H9 (cell line): ENCODE data around the gene MT4. TPM values are rescaled to one million over a fixed set of nuclear protein-coding genes. Genes with fewer than 3 reads are reported as not detected.

ENCODE experiments used
- DNase-seq: peaks from one replicate; pipeline ENCODE4 v3.0.0-alpha.2; 2017
- H2AFZ ChIP-seq: one replicate; pipeline ENCODE4 v1.6.1; 2013; ENCODE audit warnings: mild to moderate bottlenecking, low read length, control low read depth, moderate library complexity
- H2AK5ac ChIP-seq: 2 replicates; pipeline ENCODE4 v1.6.1; 2013; ENCODE audit warnings: low read length, control low read depth, mixed read lengths; ENCODE audit not compliant: insufficient read length
- H2BK120ac ChIP-seq: one replicate; pipeline ENCODE4 v1.6.1; 2013; ENCODE audit warnings: low read depth, mild to moderate bottlenecking, low read length, control low read depth, inconsistent platforms; ENCODE audit not compliant: poor library complexity, severe bottlenecking
- H2BK12ac ChIP-seq: 2 replicates; pipeline ENCODE4 v1.6.1; 2013; ENCODE audit warnings: low read length, control low read depth, mixed read lengths, low read depth; ENCODE audit not compliant: insufficient read length
- H2BK15ac ChIP-seq: 2 replicates; pipeline ENCODE4 v1.6.1; 2013; ENCODE audit warnings: low read depth, low read length, control low read depth
- H2BK20ac ChIP-seq: one replicate; pipeline ENCODE4 v1.6.1; 2013; ENCODE audit warnings: low read depth, mild to moderate bottlenecking, low read length, control low read depth, inconsistent platforms; ENCODE audit not compliant: poor library complexity, severe bottlenecking
- H2BK5ac ChIP-seq: 2 replicates; pipeline ENCODE4 v1.6.1; 2013; ENCODE audit warnings: low read length, control low read depth, mixed read lengths; ENCODE audit not compliant: insufficient read length
- H3K14ac ChIP-seq: 2 replicates; pipeline ENCODE4 v1.6.1; 2013; ENCODE audit warnings: low read length, control low read depth; ENCODE audit not compliant: insufficient read depth
- H3K18ac ChIP-seq: 2 replicates; pipeline ENCODE4 v1.6.1; 2013; ENCODE audit warnings: low read depth, mild to moderate bottlenecking, mixed read lengths, low read length, control low read depth; ENCODE audit not compliant: insufficient read length
- H3K23ac ChIP-seq: 2 replicates; pipeline ENCODE4 v1.6.1; 2013; ENCODE audit warnings: low read length, control low read depth, mixed read lengths, low read depth; ENCODE audit not compliant: insufficient read length
- H3K23me2 ChIP-seq: 2 replicates; pipeline ENCODE4 v1.6.1; 2013; ENCODE audit warnings: low read depth, mild to moderate bottlenecking, mixed read lengths, low read length, control low read depth; ENCODE audit not compliant: insufficient read length, poor library complexity, severe bottlenecking
- H3K27ac ChIP-seq: 2 replicates; pipeline ENCODE4 v1.5.1; 2013; ENCODE audit warnings: low read length, control low read depth, mixed read lengths, low read depth; ENCODE audit not compliant: insufficient read length
- H3K27me3 ChIP-seq: 2 replicates; pipeline ENCODE4 v1.6.1; 2013; ENCODE audit warnings: low read length, control low read depth, inconsistent platforms; ENCODE audit not compliant: insufficient read depth
- H3K4ac ChIP-seq: 2 replicates; pipeline ENCODE4 v1.6.1; 2013; ENCODE audit warnings: low read depth, mild to moderate bottlenecking, control low read depth, inconsistent platforms, low read length, moderate library complexity
- H3K4me1 ChIP-seq: 2 replicates; pipeline ENCODE4 v1.6.1; 2013; ENCODE audit warnings: low read length, control low read depth, inconsistent platforms; ENCODE audit not compliant: insufficient read depth
- H3K4me2 ChIP-seq: 2 replicates; pipeline ENCODE4 v1.6.1; 2013; ENCODE audit warnings: low read length, control low read depth, mixed read lengths; ENCODE audit not compliant: insufficient read length, insufficient read depth
- H3K56ac ChIP-seq: 2 replicates; pipeline ENCODE4 v1.6.1; 2013; ENCODE audit warnings: low read depth, mild to moderate bottlenecking, mixed read lengths, low read length, control low read depth; ENCODE audit not compliant: insufficient read length
- H3K79me1 ChIP-seq: 2 replicates; pipeline ENCODE4 v1.6.1; 2013; ENCODE audit warnings: low read depth, mild to moderate bottlenecking, moderate library complexity, low read length, control low read depth, inconsistent platforms; ENCODE audit not compliant: insufficient read depth, poor library complexity, severe bottlenecking
- H3K79me2 ChIP-seq: 2 replicates; pipeline ENCODE4 v1.6.1; 2013; ENCODE audit warnings: low read length, control low read depth, inconsistent platforms; ENCODE audit not compliant: insufficient read depth
- H3K9ac ChIP-seq: 2 replicates; pipeline ENCODE4 v1.6.1; 2013; ENCODE audit warnings: low read length, control low read depth, mixed read lengths; ENCODE audit not compliant: insufficient read length; ENCODE audit errors: extremely low read depth
- H3K9me3 ChIP-seq: one replicate; pipeline ENCODE4 v1.6.1; 2013; ENCODE audit warnings: low read depth, low read length, inconsistent platforms; ENCODE audit not compliant: control insufficient read depth
- H3T11ph ChIP-seq: one replicate; pipeline ENCODE4 v1.6.1; 2013; ENCODE audit warnings: mild to moderate bottlenecking, low read length, control low read depth, inconsistent platforms
- H4K20me1 ChIP-seq: one replicate; pipeline ENCODE4 v1.6.1; 2013; ENCODE audit not compliant: control insufficient read depth, insufficient read length, insufficient read depth
- H4K5ac ChIP-seq: 2 replicates; pipeline ENCODE4 v1.6.1; 2013; ENCODE audit warnings: low read depth, mild to moderate bottlenecking, mixed read lengths, low read length, control low read depth; ENCODE audit not compliant: insufficient read length
- H4K8ac ChIP-seq: replicated peaks from 2 replicates; pipeline ENCODE4 v1.6.1; 2013; ENCODE audit warnings: low read length, control low read depth, mixed read lengths, low read depth; ENCODE audit not compliant: insufficient read length
- H4K91ac ChIP-seq: 2 replicates; pipeline ENCODE4 v1.6.1; 2013; ENCODE audit warnings: low read depth, mild to moderate bottlenecking, moderate library complexity, mixed read lengths, low read length, control low read depth; ENCODE audit not compliant: insufficient read length
- H3K27ac Mint-ChIP-seq, 3 experiments: 2 replicates in 2 of 3; 3 replicates in 1 of 3; pipeline ENCODE4 v1.8.0; 2020 to 2021; ENCODE audit warnings: mixed read lengths in 3 of 3, mild to moderate bottlenecking in 1 of 3, moderate library complexity in 1 of 3
- H3K27me3 Mint-ChIP-seq: 2 replicates; pipeline ENCODE4 v1.8.0; 2021; ENCODE audit warnings: low read depth, mild to moderate bottlenecking, moderate library complexity, mixed read lengths
- H3K36me3 Mint-ChIP-seq, 3 experiments: 2 replicates in 2 of 3; 3 replicates in 1 of 3; pipeline ENCODE4 v1.8.0; 2020 to 2021; ENCODE audit warnings: low read depth in 3 of 3, mixed read lengths in 3 of 3; ENCODE audit not compliant: insufficient read depth in 1 of 3
- H3K4me1 Mint-ChIP-seq, 2 experiments: 2 replicates each; pipeline ENCODE4 v1.8.0; 2020; ENCODE audit warnings: mixed read lengths in 2 of 2
- H3K4me3 Mint-ChIP-seq, 2 experiments: 2 replicates in 1 of 2; 3 replicates in 1 of 2; pipeline ENCODE4 v1.8.0; 2020 to 2021; ENCODE audit warnings: mild to moderate bottlenecking in 2 of 2, mixed read lengths in 2 of 2, moderate library complexity in 1 of 2
- H3K9me3 Mint-ChIP-seq, 2 experiments: 2 replicates in 1 of 2; 3 replicates in 1 of 2; pipeline ENCODE4 v1.8.0; 2020; ENCODE audit warnings: mild to moderate bottlenecking in 2 of 2, mixed read lengths in 2 of 2, moderate library complexity in 1 of 2
- CTCF ChIP-seq: fragments of 200-600 bp; sonication (generic); conservative IDR thresholded peaks from 3 replicates; pipeline ENCODE4 v1.8.0; 2021; ENCODE audit warnings: antibody characterized with exemption, mild to moderate bottlenecking
- WGBS: extraction: QIAGEN DNeasy Blood & Tissue Kit; methylation state at CpG from one replicate; pipeline ENCODE4 v1.1.7; 2013; ENCODE audit warnings: missing lambda C conversion rate, low lambda C conversion rate, mixed read lengths; ENCODE audit not compliant: insufficient read length; ENCODE audit errors: extremely low coverage; 5-methylcytosine and 5-hydroxymethylcytosine counted together
- total RNA-seq: library from RNA; stranded (reverse); gene quantifications from 2 replicates; pipeline ENCODE4 v1.2.1, GENCODE V29; 2021

Gene MT4
- total RNA-seq, 1 experiment from 2014 or later = not detected

- Histone ChIP-seq H3K9ac (no peak overlapping the region), H3K56ac (no peak overlapping the region), H3K9me3 (no peaks in the 10 kb centered on the region), H3K23ac (no peak overlapping the region), H3K79me1 (no peaks in the 10 kb centered on the region), H3K4me1 (no peaks in the 10 kb centered on the region), H3K4me2 (no peak overlapping the region), H3T11ph (no peak overlapping the region), H3K18ac (no peak overlapping the region), H3K4ac (no peak overlapping the region), H2BK120ac (no peak overlapping the region), H2BK20ac (no peak overlapping the region), H4K20me1 (peaks cover 3% of the 10 kb centered on the region), H3K14ac (no peak overlapping the region), H3K23me2 (peaks cover 8% of the 10 kb centered on the region), H2BK12ac (no peak overlapping the region), H4K8ac (no peak overlapping the region), H2BK5ac (no peak overlapping the region), H3K27ac (no peak overlapping the region), H3K79me2 (no peaks in the 10 kb centered on the region), H2AFZ (no peak overlapping the region), H4K91ac (no peak overlapping the region), H2BK15ac (no peak overlapping the region), H2AK5ac (no peak overlapping the region), H3K27me3 (peaks cover 24% of the 10 kb centered on the region; the same call in 1 of the 2 replicates), H4K5ac (no peak overlapping the region)
- no peaks in the 10 kb centered on the region for H3K36me3 Mint-ChIP-seq
- no peak overlapping the region for H3K27ac Mint-ChIP-seq
- peaks cover 5 to 11% of the 10 kb centered on the region in 2 experiments for H3K4me1 Mint-ChIP-seq
- H3K4me3 Mint-ChIP-seq = no peak overlapping the region
- H3K9me3 Mint-ChIP-seq = peaks cover 0 to 3% of the 10 kb centered on the region in 2 experiments; a peak in 2 of 5 replicates
- peaks cover 65% of the 10 kb centered on the region for H3K27me3 Mint-ChIP-seq
- WGBS = no CpG with 5 or more reads among the region's 6 CpGs
- no peak for TF ChIP-seq CTCF
- DNase-seq = no peak
Observed at GRCh38 chr16:56593573-56594291, 28.9 kb downstream of the MT4 start.
